Pulmonary artery endothelial cell (primary cell): ENCODE data around the gene IKBIP. TPM values are rescaled to one million over a fixed set of nuclear protein-coding genes. Genes with fewer than 3 reads are reported as not detected.
"Not testable (repeated sequence)": the region's sequence is repeated elsewhere in the genome, so short reads cannot be mapped to it uniquely, and the experiment has no call there.

Source experiments
- DNase-seq: peaks from one replicate; pipeline ENCODE4 v3.0.0-alpha.2; 2011; ENCODE audit warnings: low read depth, low spot score
- total RNA-seq: library from RNA; depleted of rRNA; stranded (reverse); fragments of >200 nt; gene quantifications from 2 replicates; pipeline ENCODE4 v1.2.3, GENCODE V29; 2014

The IKBIP gene
- total RNA-seq, 1 donor from 2014 or later = 49.6 TPM

DNA sequence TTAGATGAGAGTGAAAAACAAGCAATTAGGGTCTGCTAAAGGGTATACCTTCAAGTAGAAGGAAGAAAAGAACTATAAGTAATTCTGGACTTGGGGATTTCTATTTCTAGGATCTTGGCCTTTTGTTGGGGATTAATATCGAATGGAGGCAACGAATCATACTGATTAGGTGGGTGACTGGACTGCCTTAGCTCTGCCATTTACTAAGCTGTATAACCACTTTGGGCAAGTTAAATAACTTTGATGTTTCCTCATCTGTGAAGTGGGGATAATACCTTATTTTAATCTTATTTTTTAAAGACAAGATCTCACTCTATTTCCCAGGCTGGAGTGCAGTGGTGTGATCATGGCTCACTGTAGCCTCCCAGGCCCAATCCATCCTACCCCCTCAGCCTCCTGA lies 6.6 kb downstream of the IKBIP start:
- DNase-seq = no peak

DNA sequence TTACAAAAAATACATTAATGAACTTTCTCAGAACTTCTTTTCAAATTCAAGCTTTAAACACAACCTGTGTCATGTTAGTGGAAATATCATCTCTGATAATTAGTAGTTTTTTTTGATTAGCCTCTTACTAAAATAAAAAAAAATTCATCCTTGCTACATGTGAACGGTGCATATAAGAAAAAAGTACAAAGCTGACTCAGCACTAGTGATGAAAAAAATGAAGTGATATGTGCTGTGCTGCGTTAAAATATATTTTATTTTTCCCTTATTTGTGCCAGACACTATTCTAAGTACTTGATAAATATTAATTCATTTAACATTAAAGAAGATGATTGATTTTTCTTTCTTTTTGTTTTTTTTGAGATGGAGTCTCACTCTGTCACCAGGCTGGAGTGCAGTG lies 7.5 kb downstream of the IKBIP start:
- no peak for DNase-seq

DNA sequence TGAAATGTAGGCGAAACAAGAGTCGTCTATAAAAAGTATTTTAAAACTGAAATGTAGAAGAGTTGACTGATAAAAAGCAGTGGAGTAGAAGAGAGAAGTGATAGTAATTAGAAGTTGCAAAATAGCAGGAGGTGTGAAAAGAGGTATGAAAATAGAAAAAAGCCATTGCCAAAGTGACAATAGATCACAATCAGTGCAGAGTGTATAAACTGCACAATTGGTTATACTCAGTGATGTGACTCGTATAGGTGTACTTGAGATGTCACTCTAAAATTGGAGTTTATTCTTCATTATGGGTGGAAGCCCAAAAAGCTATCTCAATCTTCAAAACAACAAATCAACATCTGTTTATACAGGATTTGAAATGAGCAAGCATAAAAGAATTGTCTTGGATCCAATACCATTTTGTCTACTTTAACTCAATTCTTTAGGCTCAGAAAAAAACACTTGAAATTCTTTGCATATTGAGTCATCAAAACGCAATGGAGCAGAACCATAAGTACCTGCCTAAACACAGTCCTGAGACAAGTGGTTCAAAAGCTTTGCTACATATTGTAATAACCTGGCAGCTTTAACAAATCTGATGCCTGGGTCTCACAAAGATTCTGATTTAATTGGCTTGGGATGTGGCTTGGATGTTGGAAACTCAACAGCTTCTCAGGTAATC lies 8.8 kb downstream of the IKBIP start:
- DNase-seq = peak; percentile 27

DNA sequence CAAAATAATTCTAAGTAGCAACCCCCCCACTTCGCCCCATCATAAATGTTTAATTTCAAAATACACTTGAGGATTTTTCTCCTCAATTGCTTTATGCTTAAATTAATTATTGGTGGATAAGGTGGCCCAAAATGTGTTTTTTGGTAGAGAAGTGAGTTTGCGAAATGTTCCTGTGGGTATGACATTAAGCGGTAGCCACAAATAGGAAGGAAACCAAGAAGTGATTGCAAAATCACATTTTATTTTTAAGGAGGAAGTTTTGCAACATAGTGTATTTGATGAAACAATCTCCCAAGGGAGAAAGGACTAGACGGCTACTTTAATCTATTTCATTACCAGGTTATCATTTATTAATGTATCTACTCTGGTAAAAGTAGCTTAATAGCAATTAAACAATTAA lies 25.6 kb downstream of the IKBIP start:
- no peak for DNase-seq

DNA sequence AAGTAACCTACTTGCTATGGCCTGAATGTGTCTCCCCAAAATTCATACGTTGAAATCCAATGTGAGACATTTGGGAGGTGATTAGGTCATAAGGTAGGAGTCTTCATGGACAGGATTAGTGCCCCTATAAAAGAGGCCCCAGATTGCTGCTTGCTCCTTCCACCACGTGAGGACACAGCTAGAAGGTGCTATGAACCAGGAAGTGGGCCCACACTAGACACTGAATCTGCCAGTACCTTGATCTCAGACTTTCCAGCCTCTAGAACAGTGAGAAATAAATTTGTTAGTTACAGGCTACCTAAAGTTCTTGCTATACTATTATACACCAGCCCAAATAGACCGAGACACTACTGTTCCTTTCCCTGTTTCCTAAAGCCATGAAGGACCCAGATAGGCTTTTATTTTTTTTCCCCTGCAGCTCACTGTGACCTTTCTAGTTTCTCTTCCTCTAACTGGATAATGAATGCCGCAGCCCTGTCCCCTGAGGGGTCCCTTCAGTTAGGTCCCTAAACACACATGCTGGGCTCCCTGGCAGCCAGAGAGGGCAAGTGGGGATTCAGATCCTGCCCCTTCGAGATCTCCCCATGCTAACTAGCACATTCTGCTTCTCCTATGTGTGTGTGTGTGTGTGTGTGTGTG lies 31.8 kb downstream of the IKBIP start:
- DNase-seq = no peak

DNA sequence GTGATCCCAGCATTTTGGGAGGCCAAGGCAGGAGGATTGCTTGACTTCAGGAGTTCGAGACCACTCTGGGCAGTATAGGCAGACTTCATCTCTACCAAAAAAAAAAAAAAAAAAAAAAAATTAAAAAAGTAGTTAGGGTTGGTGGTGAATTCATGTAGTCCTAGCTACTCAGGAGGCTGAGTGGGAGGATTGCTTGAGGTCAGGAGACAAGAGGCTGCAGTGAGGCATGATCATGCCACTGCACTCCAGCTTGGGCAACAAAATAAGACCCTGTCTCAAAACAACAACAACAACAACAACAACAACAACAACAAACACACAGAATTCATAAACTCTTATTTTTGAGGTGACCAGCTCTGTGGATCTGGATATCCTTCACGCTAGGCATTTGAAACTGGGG lies 34.0 kb downstream of the IKBIP start:
- DNase-seq = no peak

DNA sequence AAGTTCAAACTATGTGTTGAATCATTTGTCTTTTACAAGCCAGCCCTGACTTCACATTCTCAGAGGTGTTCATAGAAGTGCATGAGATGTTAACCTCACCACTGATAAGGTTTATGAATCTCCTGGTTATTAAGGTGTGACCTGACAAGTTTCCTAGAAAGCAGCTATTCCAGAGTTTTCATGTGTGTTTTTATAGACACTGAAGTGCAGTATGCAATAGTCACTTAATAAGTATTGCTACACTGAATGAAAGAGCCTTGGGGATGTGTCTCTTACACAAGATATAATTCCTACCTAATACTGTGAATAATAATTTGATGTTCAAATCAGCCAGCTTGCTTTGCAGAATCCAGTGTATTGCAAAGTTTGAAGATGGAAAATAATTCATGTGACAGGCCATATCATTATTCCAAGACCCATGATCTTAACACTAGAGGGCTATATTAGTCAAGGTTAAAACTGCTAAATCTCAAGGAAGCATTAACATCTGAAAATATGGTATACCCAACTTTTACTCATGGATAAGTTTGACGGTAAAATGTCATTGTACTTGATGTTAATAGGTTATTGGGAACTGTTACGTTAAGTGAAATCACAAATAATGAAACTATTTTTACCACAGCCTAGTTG lies 38.1 kb downstream of the IKBIP start:
- no peak for DNase-seq

DNA sequence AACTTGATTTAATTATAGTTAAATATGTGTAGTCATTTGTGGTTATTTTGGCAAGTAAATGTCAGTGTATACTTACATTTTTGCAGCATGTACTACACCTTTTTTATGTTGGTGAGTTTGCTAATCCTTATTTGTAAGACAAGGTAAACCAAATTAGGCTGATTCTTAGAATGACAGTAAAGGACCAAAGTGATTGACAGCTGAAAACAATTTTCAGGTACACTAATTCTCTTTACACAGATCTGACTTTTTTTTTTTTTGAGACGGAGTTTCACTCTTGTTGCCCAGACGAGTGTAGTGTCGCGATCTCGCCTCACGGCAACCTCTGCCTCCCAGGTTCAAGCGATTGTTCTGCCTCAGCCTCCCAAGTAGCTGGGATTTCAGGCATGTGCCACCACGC lies 42.7 kb downstream of the IKBIP start:
- DNase-seq = no peak

DNA sequence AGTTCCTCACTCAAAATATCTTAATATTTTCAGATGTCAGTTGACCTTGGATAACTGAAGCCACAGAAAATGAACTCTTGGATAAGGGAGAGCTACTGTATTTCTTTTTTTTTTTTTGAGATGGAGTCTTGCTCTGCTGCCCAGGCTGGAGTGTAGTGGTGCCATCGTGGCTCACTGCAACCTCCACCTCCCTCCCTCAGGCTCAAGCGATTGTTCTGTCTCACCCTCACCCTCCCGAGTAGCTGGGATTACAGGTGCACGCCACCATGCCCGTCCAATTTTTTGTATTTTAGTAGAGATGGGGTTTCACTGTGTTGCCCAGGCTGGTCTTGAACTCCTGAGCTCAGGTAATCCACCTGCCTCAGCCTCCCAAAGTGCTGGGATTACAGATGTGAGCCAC lies 47.3 kb downstream of the IKBIP start:
- DNase-seq = not testable (repeated sequence)

DNA sequence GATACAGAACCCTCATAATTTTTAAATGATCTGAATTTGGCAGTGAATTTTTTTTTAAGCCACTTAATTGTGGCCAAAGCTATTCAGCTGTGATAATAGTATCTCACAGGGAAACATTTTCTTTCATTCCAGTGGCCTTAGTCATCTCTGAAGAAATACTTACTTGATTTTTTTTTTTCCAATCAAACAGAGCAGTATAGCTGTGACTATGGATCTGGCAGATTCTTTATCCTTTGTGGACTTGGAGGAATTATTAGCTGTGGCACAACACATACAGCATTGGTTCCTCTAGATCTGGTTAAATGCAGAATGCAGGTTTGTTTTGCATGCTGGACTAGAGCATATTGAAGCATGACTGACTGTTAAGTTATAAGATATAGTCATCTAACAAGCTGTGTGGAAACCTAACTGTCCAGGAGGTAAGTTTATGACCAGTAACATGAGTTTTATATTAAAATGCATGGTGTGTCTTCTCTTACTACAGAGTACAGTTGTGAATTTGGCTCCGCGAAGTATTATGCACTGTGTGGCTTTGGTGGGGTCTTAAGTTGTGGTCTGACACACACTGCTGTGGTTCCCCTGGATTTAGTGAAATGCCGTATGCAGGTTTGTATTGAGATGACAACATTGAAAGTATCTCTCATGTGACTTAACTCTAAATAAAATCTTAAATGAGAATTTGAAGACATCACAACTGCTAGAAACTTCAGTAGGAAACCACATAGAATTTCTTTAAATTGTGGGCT lies 49.2 kb downstream of the IKBIP start:
- peak; percentile 32 for DNase-seq

DNA sequence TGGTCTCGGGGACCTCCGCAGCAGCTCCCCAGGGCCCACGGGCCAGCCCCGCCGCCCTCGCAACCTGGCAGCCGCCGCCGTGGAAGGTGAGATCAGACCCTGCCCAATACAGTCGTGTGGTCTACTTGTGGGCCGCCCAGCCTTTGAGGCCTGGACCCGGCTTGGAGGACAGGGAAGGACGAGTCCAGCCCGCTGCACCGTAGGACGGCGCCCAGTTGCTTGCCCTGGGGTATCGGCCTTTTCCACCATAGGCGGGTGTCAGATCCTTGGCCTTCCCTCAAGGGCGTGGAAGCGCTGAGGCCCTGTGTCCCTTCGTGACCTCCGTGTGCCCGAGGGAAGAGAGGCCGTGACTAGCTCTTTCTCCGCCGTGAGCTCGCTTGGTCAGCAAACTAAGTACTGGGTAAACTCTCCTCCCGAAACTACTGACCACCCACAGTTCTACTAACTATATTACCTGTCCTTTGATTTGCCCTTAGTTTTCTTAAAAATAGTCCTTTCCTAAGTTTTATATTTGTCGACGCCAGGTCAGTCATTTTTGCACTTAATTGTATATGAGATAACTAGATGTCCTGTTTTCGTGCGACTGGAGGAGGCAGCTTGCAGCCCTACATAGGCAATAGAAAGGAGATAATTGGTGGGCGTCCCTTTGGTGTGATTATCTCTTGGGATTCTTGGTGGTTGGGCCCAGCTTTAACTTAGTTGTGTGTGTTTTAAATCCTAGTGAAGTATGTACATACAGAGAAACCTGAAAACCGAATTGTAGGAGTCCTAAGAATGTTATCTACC lies 50.3 kb downstream of the IKBIP start:
- DNase-seq = no peak

DNA sequence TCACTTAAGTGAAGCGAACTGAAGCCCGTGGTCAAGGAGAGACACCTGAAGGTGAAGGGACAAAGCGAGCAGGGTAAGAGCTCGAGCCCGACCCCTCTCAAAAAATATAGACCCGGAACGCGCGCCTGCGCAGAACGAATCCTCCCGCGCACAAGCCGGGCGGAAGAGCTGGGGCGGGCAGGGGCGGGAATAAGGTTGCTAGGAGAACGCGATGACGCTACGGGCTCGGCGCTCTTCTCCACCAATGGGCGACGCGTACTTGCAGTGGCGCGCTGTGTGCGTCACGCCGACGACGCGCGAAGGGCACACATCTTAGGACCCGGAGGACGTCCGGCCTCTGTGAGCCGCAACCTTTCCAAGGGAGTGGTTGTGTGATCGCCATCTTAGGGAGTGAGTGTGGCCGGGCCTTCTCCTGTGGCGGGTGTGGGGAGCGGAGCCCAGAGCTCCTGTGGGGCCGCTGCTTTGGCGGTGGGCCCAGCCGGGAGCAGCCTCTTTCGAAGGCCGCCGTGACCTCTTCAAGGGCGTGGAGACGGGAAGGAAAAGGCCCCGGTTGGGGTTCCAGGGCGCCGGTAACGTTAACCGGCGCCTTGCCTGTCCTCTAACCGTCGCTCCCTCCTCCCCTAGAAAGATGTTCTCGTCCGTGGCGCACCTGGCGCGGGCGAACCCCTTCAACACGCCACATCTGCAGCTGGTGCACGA lies 51.1 kb downstream of the IKBIP start, which contains the start of gene SLC25A3:
SLC25A3 (plus strand) TSS at position 336 of the 699 bp plus-strand sequence; CDS start at position 629, 293 bp downstream.
- peak; percentile 94 for DNase-seq

DNA sequence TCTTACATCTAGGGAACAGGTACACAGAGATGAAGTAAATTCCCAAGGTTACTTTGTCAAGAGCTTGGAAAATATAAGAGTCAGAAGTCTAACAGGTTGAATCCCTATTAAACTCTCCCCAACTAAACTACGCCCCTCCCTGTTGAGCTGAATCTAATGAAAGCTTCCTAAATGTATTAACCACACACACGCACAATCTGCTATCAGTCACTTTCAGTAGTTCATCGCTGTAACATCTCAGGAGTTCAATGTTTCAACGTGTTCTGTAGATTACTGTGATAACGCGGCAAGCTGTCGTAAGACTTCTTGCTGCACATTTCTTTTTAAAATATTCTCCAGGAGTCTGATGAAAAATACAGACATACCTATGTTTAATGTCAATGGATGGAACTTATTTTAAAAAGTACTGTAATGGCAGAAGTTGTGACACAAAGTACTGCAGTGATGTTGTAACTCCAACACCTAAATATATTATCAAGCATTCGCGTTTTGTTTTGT lies 51.7 kb downstream of the IKBIP start:
- DNase-seq = no peak

DNA sequence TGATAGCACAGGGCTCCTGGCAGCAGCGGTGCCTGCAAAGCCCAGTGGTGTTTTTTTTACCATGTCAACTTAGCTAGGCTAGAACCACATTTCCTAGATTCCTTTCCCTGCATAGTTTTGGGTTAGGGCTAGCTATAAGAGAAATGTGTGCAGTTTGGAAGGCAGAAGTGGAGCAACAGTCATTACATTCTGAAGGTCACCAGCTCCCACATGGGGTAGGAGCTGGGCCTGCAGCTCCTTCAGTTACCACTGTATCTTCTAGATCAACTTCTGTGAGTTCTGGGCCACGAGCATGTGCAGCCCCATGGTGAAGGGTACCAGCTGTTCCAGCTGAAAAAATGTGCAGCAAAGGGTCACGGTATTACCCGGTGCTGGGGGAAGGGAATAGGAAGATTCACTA lies 53.4 kb downstream of the IKBIP start:
- DNase-seq = no peak

DNA sequence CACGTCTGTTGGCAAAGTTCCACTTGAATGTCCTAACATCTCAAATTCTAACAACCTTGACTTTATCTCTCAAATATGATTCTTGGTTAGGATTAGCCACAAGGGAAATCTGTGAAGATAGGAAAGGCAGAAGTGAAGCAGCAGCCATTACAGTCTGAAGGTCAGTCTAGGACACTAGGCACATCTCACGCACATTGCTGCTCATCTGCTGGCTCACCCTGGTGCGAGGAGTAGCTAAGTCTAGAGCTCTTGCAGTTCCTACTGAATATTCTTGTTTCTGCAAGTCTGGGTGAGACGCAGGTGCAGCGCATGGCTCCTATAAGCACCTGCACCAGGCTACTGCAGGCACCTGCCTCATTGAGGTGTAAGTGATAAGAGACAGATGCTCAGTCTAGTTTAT lies 57.5 kb downstream of the IKBIP start:
- no peak for DNase-seq

DNA sequence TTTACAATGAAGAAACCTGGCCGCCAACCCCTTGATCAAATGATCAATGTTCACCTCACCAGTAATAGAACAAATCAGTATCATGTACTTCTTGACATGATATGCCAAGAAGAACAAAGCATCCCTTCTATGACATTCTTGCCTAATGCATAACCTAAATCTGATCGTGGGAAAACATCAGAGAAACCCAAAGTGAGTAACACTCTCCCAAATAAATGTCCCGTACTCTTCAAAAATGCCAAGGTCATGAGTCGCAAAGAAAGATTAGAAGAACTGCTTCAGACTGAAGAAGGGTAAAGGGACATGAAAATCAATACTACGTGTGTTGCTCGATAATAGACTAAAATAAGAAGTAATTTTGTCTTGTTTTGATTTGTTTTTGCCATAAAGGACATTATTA lies 62.5 kb downstream of the IKBIP start:
- no peak for DNase-seq

DNA sequence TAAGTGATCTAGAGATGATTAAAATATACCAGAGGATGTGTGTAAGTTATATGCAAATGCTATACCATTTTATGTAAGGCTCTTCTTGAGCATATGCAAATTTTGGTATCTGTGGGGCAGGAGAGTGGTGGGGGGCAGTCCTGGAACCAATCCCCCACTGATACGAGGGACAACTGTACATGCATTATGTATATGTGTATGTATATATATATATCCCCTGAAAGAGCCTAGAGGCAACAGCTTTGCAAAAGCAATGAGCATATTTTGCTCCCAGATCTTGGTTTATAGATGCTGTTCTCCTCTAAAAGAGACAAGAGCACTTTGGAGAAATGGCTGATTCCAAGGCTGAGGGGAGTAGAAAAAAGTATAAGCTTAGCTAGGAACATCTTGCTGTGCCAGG lies 63.5 kb downstream of the IKBIP start:
- no peak for DNase-seq

DNA sequence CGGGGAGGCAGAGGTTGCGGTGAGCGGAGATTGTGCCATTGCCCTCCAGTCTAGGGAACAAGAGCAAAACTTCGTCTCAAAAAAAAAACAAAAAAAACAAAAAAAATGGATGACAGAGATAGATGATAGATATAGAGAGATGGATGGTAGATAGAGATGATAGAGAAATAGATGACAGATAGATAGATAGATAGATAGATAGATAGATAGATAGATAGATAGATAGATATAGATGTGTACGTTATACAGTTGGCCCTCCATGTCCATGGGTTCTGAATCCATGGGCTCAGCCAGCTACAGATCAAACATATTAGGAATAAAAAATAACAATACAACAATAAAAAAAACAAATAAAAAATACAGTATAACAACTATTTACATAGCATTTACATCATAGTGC lies 63.9 kb downstream of the IKBIP start:
- no peak for DNase-seq

DNA sequence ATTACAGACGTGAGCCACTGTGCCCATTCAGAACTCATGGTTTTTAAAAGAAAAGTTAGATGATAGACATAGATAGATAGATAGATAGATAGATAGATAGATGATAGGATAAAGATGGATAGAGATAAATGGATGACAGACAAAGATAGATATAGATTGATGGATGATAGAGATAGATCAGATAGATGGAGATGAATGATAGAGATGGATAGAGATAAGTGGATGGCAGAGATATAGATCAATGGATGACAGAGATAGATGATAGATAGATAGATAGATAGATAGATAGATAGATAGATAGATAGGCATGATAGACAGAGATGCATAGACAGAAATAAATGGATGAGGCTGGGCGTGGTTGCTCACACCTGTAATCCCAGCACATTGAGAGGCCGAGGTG lies 64.8 kb downstream of the IKBIP start:
- no peak for DNase-seq

DNA sequence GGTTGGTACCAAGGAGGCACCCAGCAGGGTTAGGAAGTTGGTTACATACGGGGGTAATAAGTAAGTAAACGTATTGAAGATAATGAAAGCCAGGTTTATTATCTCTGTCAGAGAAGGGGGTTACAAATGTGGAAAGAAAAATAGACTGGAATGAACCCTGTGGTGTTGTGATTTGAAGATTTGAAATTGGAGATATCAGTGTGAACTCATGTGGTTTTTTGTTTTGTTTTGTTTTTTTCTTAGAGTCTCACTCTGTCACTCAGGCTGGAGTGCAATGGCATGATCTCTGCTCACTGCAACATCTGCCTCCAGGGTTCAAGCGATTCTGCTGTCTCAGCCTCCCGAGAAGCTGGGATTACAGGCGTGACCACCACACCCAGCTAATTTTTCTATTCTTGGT lies 65.2 kb downstream of the IKBIP start:
- DNase-seq = no peak

DNA sequence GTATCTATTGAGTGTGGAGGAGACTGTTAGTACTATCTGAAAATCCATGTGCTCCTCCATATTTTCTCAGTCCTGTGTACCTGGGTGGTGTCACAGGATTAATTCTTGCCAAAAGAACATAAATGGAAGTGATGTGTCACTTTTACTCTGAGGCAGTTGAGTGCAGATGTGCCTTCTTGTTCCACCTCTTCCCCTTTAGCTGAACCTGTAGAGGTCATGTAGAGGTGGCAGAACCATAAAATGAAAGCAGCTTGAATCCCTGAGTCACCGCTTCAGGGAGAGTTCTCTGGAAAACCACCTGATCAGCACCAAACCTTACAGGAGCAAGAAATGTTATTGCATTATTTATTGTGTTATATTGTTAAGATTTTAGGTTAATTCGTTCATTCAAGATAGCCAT lies 65.8 kb downstream of the IKBIP start:
- DNase-seq = no peak
